COR-L47 (cell line): ENCODE data around the gene PTPMT1.
A peak's percentile ranks its signal among the peaks of the same experiment; 100 is the strongest.

Experiments used
- DNase-seq: peaks from one replicate; lab custom pipeline; 2025; lab: John Stamatoyannopoulos, UW

PTPMT1 gene

DNA sequence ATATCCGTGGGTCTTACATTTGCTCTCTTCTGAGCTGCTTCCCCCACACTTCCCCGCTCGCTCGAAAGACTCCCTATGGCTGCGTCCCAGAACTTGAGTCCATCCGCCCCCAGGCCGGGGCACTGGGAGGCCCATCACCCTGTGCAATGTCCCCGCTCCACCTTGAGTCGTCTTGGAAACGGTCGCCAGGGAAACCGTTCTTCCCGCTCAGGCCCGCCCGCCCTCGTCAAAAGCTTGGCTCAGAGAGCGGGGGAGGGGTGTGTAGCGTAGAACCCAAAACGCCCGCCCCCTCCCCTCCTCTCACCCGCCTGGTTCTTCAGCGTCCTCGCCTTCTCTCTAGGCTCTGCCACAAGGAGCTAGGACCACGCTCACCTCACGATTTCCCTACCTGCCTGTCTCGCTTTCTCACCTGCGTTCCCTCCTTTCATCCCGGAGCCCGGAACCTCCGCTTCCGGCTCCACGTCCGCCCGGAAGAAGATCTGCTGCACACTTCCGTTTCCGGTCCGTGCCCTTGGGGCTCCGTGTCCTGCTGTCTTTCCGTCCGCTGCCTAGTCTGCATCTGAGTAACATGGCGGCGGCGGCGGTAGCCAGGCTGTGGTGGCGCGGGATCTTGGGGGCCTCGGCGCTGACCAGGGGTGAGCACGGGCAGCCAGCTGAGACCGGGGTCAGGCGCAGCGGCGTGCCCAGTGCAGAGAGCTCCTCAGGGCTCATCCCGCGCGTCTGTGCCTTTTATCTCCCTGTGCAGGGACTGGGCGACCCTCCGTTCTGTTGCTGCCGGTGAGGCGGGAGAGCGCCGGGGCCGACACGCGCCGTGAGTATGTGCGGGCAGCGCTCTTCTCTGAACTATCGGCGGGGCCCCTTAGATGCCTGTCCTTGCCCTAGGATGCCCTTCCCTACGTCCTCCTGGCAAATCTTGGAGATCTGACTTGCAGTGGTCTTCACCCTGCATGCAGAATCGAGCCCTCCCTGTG lies 13.4 kb downstream of the PTPMT1 start, which contains the start of the genes KBTBD4 and NDUFS3:
Gene KBTBD4, minus strand, starts transcription at position 447 of the 971 bp plus-strand sequence. Its CDS starts 19 bp downstream, at position 428.
Gene NDUFS3, plus strand, starts transcription at position 551 of the 971 bp plus-strand sequence. Its CDS starts 18 bp downstream, at position 569.
- DNase-seq: peak; percentile 93

GRCh38 chr11:47583844-47584243 lies 18.4 kb downstream of the PTPMT1 start:
- DNase-seq: no peak

- no peak for DNase-seq
Measured at GRCh38 chr11:47586098-47586855, 20.9 kb downstream of the PTPMT1 start, which contains the start of gene FAM180B. Gene FAM180B (plus strand): TSS chr11:47586678. CDS start chr11:47586769, 91 bp downstream.

DNA sequence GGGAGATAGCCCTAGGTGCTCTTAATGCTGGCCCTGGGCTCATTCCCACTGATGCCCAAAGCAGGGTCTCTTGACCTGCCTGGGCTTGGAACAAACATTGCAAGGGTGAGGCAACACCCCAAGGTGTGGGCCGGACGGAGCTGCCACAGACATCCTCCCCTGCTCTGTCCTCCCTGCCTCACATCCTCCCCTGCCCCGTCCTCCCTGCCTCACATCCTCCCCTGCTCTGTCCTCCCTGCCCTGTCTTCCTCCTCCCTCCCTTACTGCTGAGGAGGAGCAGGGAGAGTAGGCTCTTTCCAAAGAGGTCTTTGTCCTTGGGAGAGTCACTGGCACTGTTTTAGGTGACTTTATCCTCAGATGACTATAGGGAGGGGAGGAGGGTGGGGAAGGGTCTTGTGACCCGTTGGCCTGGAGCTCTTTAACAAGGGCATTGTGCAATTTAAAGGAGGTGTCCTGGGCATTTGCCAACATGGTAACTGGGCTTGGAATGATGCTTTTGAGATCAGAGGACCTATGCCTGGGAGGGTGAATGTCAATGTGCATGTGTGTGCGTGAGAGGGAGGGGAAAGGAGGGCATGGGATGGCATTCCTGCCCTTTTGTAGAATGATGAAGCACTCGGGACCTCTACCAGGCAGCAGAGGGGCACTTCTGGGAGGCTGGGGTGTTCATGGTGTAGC lies 21.8 kb downstream of the PTPMT1 start:
- DNase-seq: no peak

DNA sequence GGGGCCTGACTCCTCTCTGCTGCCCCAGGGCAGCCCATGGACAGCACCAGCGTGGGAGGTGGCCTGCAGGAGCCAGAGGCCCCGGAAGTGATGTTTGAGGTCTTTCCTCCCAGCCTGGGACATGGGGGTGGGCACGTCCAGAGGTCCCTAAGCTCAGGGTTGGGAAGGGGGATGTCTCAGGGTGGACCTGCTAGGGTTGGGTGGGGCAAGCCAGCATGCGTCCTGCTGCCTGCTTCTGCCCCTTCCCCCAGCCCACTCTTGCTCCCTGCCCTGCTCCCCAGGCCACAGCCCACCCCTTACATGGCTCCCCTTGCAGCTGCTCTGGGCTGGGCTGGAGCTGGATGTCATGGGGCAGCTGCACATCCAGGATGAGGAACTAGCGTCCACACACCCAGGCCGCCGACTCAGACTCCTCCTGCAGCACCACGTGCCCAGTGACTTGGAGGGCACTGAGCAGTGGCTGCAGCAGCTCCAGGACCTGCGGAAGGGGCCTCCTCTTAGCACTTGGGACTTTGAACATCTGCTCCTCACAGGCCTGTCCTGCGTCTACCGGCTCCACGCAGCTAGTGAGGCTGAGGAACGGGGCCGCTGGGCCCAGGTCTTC lies 22.4 kb downstream of the PTPMT1 start:
- no peak for DNase-seq

DNA sequence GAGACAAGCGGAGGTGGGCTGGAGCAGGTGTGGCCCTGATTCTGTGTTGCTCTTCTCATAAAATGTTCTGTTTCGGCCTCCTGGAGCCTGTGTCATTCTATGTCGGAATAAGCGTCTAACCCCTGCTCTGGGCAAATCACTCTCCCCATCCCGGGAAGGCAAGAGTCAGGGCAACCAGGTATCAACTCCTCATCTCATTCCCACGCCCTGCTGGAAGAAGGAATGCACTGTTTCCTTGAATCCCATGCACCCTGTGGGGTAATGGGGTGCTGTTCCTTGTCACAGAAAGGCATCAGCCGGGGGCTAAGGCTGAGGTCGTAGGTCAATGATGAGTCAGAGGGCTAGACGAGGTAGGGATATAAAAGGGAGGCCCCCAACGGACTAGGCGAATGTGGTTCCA lies 23.7 kb downstream of the PTPMT1 start:
- DNase-seq: no peak

- DNase-seq: no peak
Measured at GRCh38 chr11:47589584-47589976, 24.2 kb downstream of the PTPMT1 start.

DNA sequence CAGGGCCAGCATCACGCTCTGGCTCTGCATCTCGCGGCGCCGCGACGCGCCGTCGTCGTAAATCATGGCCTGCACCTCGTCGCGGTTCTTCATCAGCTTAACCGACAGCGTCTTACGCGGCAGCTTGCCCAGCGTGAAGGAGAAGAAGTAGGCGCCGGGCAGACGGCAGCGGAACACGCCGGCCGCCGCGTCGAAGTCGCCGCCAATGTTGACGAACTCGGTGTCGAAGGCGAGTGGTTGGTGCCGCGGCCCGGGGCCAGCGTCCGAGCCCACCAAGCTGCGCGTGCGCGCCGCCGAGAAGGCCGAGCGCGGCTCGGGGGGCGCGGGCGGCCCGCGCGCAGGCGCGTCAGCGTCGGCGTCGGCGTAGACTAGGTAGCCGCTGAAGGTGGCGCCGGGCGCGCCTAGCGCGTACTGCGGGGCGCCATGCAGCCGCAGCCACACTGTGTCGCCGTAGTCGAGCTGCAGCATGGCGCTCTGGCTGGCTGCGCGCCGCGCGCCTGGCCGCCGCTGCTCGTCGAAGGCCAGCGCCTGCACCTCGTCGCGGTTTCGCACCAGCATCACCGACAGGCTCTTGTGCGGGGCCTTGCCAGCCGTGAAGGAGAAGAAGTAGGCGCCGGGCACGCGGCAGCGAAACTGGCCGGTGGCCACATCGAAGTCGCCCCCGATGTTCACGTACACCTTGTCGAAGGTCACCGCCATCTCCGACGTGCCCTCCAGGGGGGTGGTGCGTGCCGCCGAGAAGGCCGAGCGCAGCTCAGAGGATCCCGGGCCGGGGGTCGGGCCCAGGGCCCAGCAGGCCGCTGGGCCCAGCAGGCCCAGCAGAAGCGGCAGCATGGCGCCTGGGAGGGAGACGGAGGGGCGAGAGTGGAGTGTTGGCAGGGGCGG lies 24.8 kb downstream of the PTPMT1 start:
- no peak for DNase-seq

- no peak for DNase-seq
Measured at GRCh38 chr11:47591764-47592163, 26.4 kb downstream of the PTPMT1 start.

GRCh38 chr11:47592251-47592650 lies 26.9 kb downstream of the PTPMT1 start:
- no peak for DNase-seq

GRCh38 chr11:47592970-47593369 lies 27.6 kb downstream of the PTPMT1 start:
- no peak for DNase-seq

DNA sequence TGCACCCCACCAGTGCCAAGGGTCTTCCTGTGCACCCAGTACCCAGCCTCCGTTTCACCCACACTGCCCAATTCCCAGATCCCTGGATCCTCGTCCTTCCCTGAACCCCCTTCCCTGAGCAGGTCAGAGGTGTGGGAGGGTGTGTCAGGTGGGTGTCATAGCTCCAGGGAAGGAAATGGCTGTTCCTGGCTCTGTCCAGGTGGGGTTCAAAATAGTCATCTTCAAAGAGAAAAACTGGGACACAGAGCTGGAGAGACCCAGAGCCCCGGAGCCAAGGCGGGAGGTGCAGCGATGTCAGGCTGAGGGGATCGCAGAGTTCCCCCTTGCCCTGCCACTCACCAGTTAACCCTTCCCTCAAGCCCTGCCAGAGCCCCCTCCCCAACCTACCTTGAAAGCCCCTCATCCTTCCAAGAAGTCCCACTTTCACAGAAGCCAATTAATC lies 28.1 kb downstream of the PTPMT1 start:
- DNase-seq: no peak

GRCh38 chr11:47593934-47594855 lies 28.8 kb downstream of the PTPMT1 start, which contains the start of gene C1QTNF4:
Gene C1QTNF4 (minus strand): TSS chr11:47594411. CDS start chr11:47590810, 3,601 bp downstream.
- DNase-seq: no peak

GRCh38 chr11:47595029-47595428 lies 29.6 kb downstream of the PTPMT1 start:
- DNase-seq: no peak

DNA sequence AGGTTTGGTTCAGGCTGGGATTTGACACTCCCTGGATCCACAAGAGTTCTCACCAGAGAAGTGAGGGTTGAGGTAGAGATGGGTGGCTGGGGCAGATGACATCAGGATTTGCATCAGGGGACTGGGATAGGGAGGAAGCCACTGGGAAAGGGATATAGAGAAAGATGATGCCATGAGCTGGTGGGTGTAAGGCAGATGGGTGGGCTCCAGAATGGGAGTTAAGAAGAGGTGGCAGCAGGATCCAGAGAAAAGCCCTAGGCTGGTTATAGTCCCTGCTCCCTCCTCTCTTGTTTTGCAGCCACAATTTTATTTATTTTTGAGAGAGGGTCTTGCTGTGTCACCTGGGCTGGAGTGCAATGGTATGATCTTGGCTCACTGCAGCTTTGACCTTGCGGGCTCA lies 30.6 kb downstream of the PTPMT1 start:
- no peak for DNase-seq

GRCh38 chr11:47599902-47600301 lies 34.5 kb downstream of the PTPMT1 start:
- DNase-seq: no peak

GRCh38 chr11:47603295-47603694 lies 37.9 kb downstream of the PTPMT1 start:
- DNase-seq: no peak

DNA sequence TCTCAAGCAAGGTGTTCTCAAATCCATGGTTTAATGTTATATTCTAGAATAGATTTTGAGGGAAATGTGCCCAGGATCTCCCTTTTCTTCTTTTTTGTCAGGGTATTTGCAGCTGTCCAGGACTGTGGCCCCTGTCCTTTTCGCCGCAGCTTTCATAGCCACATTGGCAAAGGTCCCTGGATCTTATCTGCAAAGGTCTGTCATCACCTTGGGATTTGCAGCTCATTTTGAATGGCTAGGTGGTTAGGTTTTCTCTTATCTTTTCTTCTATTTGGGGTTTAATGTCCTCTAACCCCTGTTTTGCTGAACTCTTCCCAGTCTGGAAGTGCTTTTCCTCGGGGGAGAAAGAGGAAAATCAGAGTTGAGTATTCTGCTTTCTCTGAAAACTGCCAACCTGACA lies 40.5 kb downstream of the PTPMT1 start:
- no peak for DNase-seq

DNA sequence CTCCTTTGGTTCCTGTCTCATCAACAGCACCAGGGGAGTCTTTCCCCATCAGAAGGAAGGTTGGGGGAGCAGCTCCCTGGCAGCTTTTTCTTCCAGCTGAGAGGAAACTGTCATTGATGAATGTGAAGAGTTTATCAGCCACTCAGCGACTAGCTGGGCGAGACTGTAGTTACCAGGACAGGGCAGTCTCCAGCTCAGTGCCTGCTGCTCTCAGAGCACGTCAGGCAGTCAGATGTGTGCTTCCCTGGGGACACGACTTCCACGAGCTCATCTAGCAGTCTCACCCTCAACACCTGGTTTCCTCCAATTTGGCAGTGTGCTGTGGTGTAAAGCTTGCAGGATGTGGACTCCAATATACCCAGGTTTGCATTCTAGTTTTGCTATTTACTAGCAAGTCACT lies 41.3 kb downstream of the PTPMT1 start:
- no peak for DNase-seq
